ENCODE results near the gene MAGI1. TPM values are rescaled to one million over a fixed set of nuclear protein-coding genes. Genes with fewer than 3 reads are reported as not detected.

Gene MAGI1
- total RNA-seq, 2 experiments from 2014 or later, result not detected

- Mint-ChIP-seq H3K4me1 (ENCODE audit: low read depth) (no peaks in the 10 kb centered on the region), H3K27ac (no peak overlapping the region), H3K4me3 (no peak overlapping the region), H3K36me3 (ENCODE audit: low read depth) (no peaks in the 10 kb centered on the region), H3K9me3 (no peaks in the 10 kb centered on the region), H3K27me3 (ENCODE audit: low read depth) (peaks cover 3% of the 10 kb centered on the region)
- DNase-seq, result no peak
- CTCF ChIA-PET, result no interaction called here
- intact Hi-C loops (cut with micrococcal nuclease), result no loop called here
Measured at GRCh38 chr3:65955792-65956477, 82.8 kb downstream of the MAGI1 start.

- no peak for DNase-seq
- no peaks in the 10 kb centered on the region for H3K9me3 Mint-ChIP-seq
- no peak overlapping the region for H3K4me3 Mint-ChIP-seq
- peaks cover 9% of the 10 kb centered on the region for H3K27me3 Mint-ChIP-seq (ENCODE audit: low read depth)
- H3K36me3 Mint-ChIP-seq (ENCODE audit: low read depth), result no peaks in the 10 kb centered on the region
- CTCF ChIA-PET, result no interaction called here
- intact Hi-C loops (cut with micrococcal nuclease), result no loop called here
- H3K4me1 Mint-ChIP-seq (ENCODE audit: low read depth), result no peaks in the 10 kb centered on the region
- no peak overlapping the region for H3K27ac Mint-ChIP-seq
Measured at GRCh38 chr3:65953881-65954733, 84.6 kb downstream of the MAGI1 start.

- no peaks in the 10 kb centered on the region for H3K4me1 Mint-ChIP-seq (ENCODE audit: low read depth)
- no peak overlapping the region for H3K4me3 Mint-ChIP-seq
- no peak for DNase-seq
- no peaks in the 10 kb centered on the region for H3K36me3 Mint-ChIP-seq (ENCODE audit: low read depth)
- CTCF ChIA-PET, result no interaction called here
- H3K9me3 Mint-ChIP-seq, result no peaks in the 10 kb centered on the region
- intact Hi-C loops (cut with micrococcal nuclease), result no loop called here
- no peak overlapping the region for H3K27ac Mint-ChIP-seq
- H3K27me3 Mint-ChIP-seq (ENCODE audit: low read depth), result peaks cover 9% of the 10 kb centered on the region
Measured at GRCh38 chr3:65953301-65953812, 85.4 kb downstream of the MAGI1 start.

GRCh38 chr3:65952842-65953241, 85.9 kb downstream of the MAGI1 start:
- Mint-ChIP-seq H3K4me3 (no peak overlapping the region), H3K36me3 (ENCODE audit: low read depth) (no peaks in the 10 kb centered on the region), H3K27me3 (ENCODE audit: low read depth) (peaks cover 9% of the 10 kb centered on the region), H3K9me3 (no peaks in the 10 kb centered on the region), H3K4me1 (ENCODE audit: low read depth) (no peaks in the 10 kb centered on the region), H3K27ac (no peak overlapping the region)
- CTCF ChIA-PET, result no interaction called here
- DNase-seq, result no peak
- intact Hi-C loops (cut with micrococcal nuclease), result no loop called here

- intact Hi-C loops (cut with micrococcal nuclease), result no loop called here
- H3K9me3 Mint-ChIP-seq, result no peaks in the 10 kb centered on the region
- no peak overlapping the region for H3K4me3 Mint-ChIP-seq
- peaks cover 9% of the 10 kb centered on the region for H3K27me3 Mint-ChIP-seq (ENCODE audit: low read depth)
- no peak for DNase-seq
- no peaks in the 10 kb centered on the region for H3K4me1 Mint-ChIP-seq (ENCODE audit: low read depth)
- H3K27ac Mint-ChIP-seq, result no peak overlapping the region
- CTCF ChIA-PET, result no interaction called here
- no peaks in the 10 kb centered on the region for H3K36me3 Mint-ChIP-seq (ENCODE audit: low read depth)
Measured at GRCh38 chr3:65951836-65952505, 86.7 kb downstream of the MAGI1 start.

- Mint-ChIP-seq H3K9me3 (no peaks in the 10 kb centered on the region), H3K4me3 (no peak overlapping the region), H3K36me3 (ENCODE audit: low read depth) (no peaks in the 10 kb centered on the region), H3K27me3 (ENCODE audit: low read depth) (peaks cover 9% of the 10 kb centered on the region), H3K27ac (no peak overlapping the region), H3K4me1 (ENCODE audit: low read depth) (no peaks in the 10 kb centered on the region)
- DNase-seq, result no peak
- CTCF ChIA-PET, result no interaction called here
- intact Hi-C loops (cut with micrococcal nuclease), result no loop called here
Measured at GRCh38 chr3:65950340-65951326, 88.1 kb downstream of the MAGI1 start.

- H3K4me3 Mint-ChIP-seq, result no peak overlapping the region
- peaks cover 9% of the 10 kb centered on the region for H3K27me3 Mint-ChIP-seq (ENCODE audit: low read depth)
- no peak overlapping the region for H3K27ac Mint-ChIP-seq
- CTCF ChIA-PET, result interaction anchor here (0.6 kb wide), 1 partner anchor 49 kb away, joined by 4 read pairs; no protein-coding TSS in a partner anchor
- no peaks in the 10 kb centered on the region for H3K9me3 Mint-ChIP-seq
- intact Hi-C loops (cut with micrococcal nuclease), result no loop called here
- H3K4me1 Mint-ChIP-seq (ENCODE audit: low read depth), result no peaks in the 10 kb centered on the region
- DNase-seq, result no peak
- H3K36me3 Mint-ChIP-seq (ENCODE audit: low read depth), result no peaks in the 10 kb centered on the region
Measured at GRCh38 chr3:65948841-65949573, 89.7 kb downstream of the MAGI1 start.

GRCh38 chr3:65946438-65946837, 92.3 kb downstream of the MAGI1 start:
- CTCF ChIA-PET, result no interaction called here
- no peaks in the 10 kb centered on the region for H3K9me3 Mint-ChIP-seq
- peaks cover 6% of the 10 kb centered on the region for H3K27me3 Mint-ChIP-seq (ENCODE audit: low read depth)
- H3K27ac Mint-ChIP-seq, result no peak overlapping the region
- no peak overlapping the region for H3K4me3 Mint-ChIP-seq
- H3K36me3 Mint-ChIP-seq (ENCODE audit: low read depth), result no peaks in the 10 kb centered on the region
- intact Hi-C loops (cut with micrococcal nuclease), result no loop called here
- no peaks in the 10 kb centered on the region for H3K4me1 Mint-ChIP-seq (ENCODE audit: low read depth)
- DNase-seq, result no peak

GRCh38 chr3:65945953-65946352, 92.8 kb downstream of the MAGI1 start:
- CTCF ChIA-PET, result no interaction called here
- Mint-ChIP-seq H3K36me3 (ENCODE audit: low read depth) (no peaks in the 10 kb centered on the region), H3K9me3 (no peaks in the 10 kb centered on the region), H3K27me3 (ENCODE audit: low read depth) (peaks cover 6% of the 10 kb centered on the region), H3K4me1 (ENCODE audit: low read depth) (no peaks in the 10 kb centered on the region), H3K27ac (no peak overlapping the region), H3K4me3 (no peak overlapping the region)
- intact Hi-C loops (cut with micrococcal nuclease), result no loop called here
- no peak for DNase-seq

GRCh38 chr3:65945480-65945879, 93.2 kb downstream of the MAGI1 start:
- CTCF ChIA-PET, result no interaction called here
- Mint-ChIP-seq H3K4me1 (ENCODE audit: low read depth) (no peaks in the 10 kb centered on the region), H3K27ac (no peak overlapping the region), H3K4me3 (no peak overlapping the region), H3K9me3 (no peaks in the 10 kb centered on the region), H3K27me3 (ENCODE audit: low read depth) (peaks cover 2% of the 10 kb centered on the region), H3K36me3 (ENCODE audit: low read depth) (no peaks in the 10 kb centered on the region)
- intact Hi-C loops (cut with micrococcal nuclease), result no loop called here
- no peak for DNase-seq

GRCh38 chr3:65944252-65944651, 94.5 kb downstream of the MAGI1 start:
- no peaks in the 10 kb centered on the region for H3K27me3 Mint-ChIP-seq (ENCODE audit: low read depth)
- no peak overlapping the region for H3K27ac Mint-ChIP-seq
- CTCF ChIA-PET, result interaction anchor here (0.6 kb wide), 1 partner anchor 153 kb away, joined by 3 read pairs; no protein-coding TSS in a partner anchor
- no peak for DNase-seq
- no peak overlapping the region for H3K4me3 Mint-ChIP-seq
- no peaks in the 10 kb centered on the region for H3K9me3 Mint-ChIP-seq
- no peaks in the 10 kb centered on the region for H3K36me3 Mint-ChIP-seq (ENCODE audit: low read depth)
- no peaks in the 10 kb centered on the region for H3K4me1 Mint-ChIP-seq (ENCODE audit: low read depth)
- intact Hi-C loops (cut with micrococcal nuclease), result no loop called here
